Adrenal gland (tissue), 12 donors: Measurements from ENCODE around the gene LRFN5. TPM values are rescaled to one million over a fixed set of nuclear protein-coding genes. Genes with fewer than 3 reads are reported as not detected.

ENCODE experiments used
- DNase-seq, 7 donors: peaks; one replicate each; pipeline ENCODE4 v3.0.0-alpha.2; 2019 to 2020
- H3K27ac ChIP-seq, 5 donors: fragments of 200-600 bp; sonication (generic) in 4 of 5; 1 replicate in 3 of 5; 2 replicates in 2 of 5; pipeline versions ENCODE4 v1.5.1 to v1.8.0; 2016 to 2020; ENCODE audit warnings: mild to moderate bottlenecking in 1 of 5
- H3K27me3 ChIP-seq: fragments of 200-600 bp; 2 replicates; pipeline ENCODE4 v1.8.0; 2021
- H3K36me3 ChIP-seq, 2 donors: fragments of 200-600 bp; replicated peaks in 1 of 2; 1 replicate in 1 of 2; 2 replicates in 1 of 2; pipeline versions ENCODE4 v1.5.1 to v1.8.0; 2018 to 2022
- H3K4me1 ChIP-seq, 2 donors: fragments of 200-600 bp; replicated peaks in 1 of 2; 1 replicate in 1 of 2; 2 replicates in 1 of 2; pipeline versions ENCODE4 v1.5.1 to v1.8.0; 2018 to 2021
- H3K4me3 ChIP-seq, 4 donors: fragments of 200-600 bp; sonication (generic) in 3 of 4; one replicate each; pipeline ENCODE4 v1.5.1; 2016 to 2018
- H3K9me3 ChIP-seq, 3 donors: fragments of 200-600 bp; sonication (generic) in 1 of 3; replicated peaks in 1 of 3; 1 replicate in 2 of 3; 2 replicates in 1 of 3; pipeline versions ENCODE4 v1.5.1 to v1.8.0; 2016 to 2021
- POLR2A ChIP-seq, 2 donors: fragments of 450-650 bp; IDR thresholded peaks; one replicate each; pipeline ENCODE4 v1.6.1; 2017; ENCODE audit warnings: antibody characterized with exemption in 2 of 2, mild to moderate bottlenecking in 2 of 2, moderate library complexity in 1 of 2
- WGBS, 4 donors: extraction: QIAGEN DNeasy Blood & Tissue Kit in 2 of 4; methylation state at CpG; one replicate each; pipeline versions ENCODE4 v1.1.5 to v1.1.7; 2013 to 2017; 5-methylcytosine and 5-hydroxymethylcytosine counted together
- intact Hi-C, 2 donors: fragments of 100-400 bp; cut with DNase I; formaldehyde crosslinking; loops; one replicate each; pipeline versions ENCODE4 v1.14.1 to v1.15.0; 2022 to 2023
- polyA plus RNA-seq, 3 donors: library from polyadenylated mRNA; stranded (reverse); fragments of 200-250 nt in 2 of 3; fragments of 350-450 nt in 1 of 3; fragmentation: Illumina TruSeq in 1 of 3; extraction: RNeasy Lipid Tissue Mini Kit (QIAGEN cat#74804) in 1 of 3; gene quantifications; one replicate each; pipeline ENCODE4 v1.2.3, GENCODE V29; 2013 to 2014
- small RNA-seq, 2 donors: library from RNA; depleted of rRNA; stranded (forward); fragments of <200 nt; gene quantifications; one replicate each; pipeline ENCODE3, GENCODE V24; 2016
- total RNA-seq, 9 donors: library from RNA; depleted of rRNA in 4 of 9; stranded (reverse); fragments of >200 nt in 4 of 9; fragments of 120-200 nt in 1 of 9; fragmentation: NEBNext Ultra II Directional in 1 of 9; extraction: Animal tissue kit (Norgen Biotek cat#: 25700) in 1 of 9; gene quantifications; one replicate each; pipeline versions ENCODE4 v1.1.0 to v1.2.4, GENCODE V29; 2013 to 2023
- TF ChIP-seq, protein P1 (sequence below), 6 experiments: fragments of 450-650 bp in 4 of 6; fragments of 200-600 bp in 2 of 6; sonication (generic) in 1 of 6; IDR thresholded peaks; 1 replicate in 5 of 6; 2 replicates in 1 of 6; pipeline versions ENCODE4 v1.5.1 to v1.8.0; 2016 to 2021; ENCODE audit warnings: antibody characterized with exemption in 6 of 6, mild to moderate bottlenecking in 2 of 6, moderate library complexity in 1 of 6
- donor health status: healthy with polysubstance abuse.
- donor health status: Bipolar disorder and iron deficiency.
- donor health status: DM: yes; HTN: yes; CAD: no.
- donor health status: DM: no; HTN: no; CAD: no.
- donor health status: DM: no; HTN: no; CAD: no.
- donor health status: DM: yes; HTN: yes; CAD: no.

LRFN5 gene
- total and polyA plus RNA-seq, 12 donors, result 1.7 to 18.2 (median 6.3) TPM

DNA sequence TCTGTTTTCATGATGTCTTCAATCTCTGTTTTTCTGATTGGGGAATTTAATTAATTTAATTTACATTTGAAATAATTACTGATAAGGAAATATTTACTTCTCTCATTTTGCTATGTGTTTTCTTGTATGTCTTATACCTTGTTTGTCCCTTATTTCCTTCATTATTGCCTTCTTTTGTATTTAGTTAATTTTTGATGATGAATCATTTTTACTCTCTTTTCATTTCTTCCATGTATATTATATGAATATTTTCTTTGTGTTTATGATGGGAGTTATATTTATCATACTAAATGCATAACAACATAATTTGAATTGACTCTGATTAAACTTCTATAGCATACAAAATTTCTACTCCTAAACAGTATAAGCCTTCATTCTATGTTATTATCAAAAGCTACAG lies 309.6 kb downstream of the LRFN5 start:
- Histone ChIP-seq H3K36me3 (no peaks in the 10 kb centered on the region), H3K4me3 (no peak overlapping the region), H3K4me1 (no peaks in the 10 kb centered on the region), H3K27ac (no peak overlapping the region), H3K27me3 (no peaks in the 10 kb centered on the region), H3K9me3 (no peaks in the 10 kb centered on the region)
- DNase-seq, result no peak
- TF ChIP-seq, protein P1, sequence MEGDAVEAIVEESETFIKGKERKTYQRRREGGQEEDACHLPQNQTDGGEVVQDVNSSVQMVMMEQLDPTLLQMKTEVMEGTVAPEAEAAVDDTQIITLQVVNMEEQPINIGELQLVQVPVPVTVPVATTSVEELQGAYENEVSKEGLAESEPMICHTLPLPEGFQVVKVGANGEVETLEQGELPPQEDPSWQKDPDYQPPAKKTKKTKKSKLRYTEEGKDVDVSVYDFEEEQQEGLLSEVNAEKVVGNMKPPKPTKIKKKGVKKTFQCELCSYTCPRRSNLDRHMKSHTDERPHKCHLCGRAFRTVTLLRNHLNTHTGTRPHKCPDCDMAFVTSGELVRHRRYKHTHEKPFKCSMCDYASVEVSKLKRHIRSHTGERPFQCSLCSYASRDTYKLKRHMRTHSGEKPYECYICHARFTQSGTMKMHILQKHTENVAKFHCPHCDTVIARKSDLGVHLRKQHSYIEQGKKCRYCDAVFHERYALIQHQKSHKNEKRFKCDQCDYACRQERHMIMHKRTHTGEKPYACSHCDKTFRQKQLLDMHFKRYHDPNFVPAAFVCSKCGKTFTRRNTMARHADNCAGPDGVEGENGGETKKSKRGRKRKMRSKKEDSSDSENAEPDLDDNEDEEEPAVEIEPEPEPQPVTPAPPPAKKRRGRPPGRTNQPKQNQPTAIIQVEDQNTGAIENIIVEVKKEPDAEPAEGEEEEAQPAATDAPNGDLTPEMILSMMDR (IDR thresholded peaks at IDR 0.05), result no peak
- no peak for TF ChIP-seq POLR2A (IDR thresholded peaks at IDR 0.05)
- intact Hi-C loops, result no loop called here

DNA sequence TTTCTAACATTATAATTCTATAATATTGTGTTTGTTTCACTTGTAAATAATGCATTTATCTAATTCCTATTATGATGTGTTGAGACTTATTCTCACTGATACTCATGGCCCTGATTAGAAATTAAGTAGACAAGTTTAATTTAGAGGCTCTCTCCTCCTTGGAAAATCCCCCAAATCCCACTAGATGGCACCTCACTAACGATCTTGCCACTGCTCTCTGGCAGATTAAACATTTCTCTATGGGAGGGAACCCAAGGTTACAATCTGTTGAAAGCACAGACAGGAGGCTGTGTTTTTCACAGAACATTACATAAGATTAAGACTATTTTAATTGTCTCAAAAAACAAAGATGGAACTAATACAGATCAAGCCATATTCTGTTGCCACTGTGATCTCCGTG lies 318.7 kb downstream of the LRFN5 start:
- TF ChIP-seq, protein P1 (IDR thresholded peaks at IDR 0.05), result no peak
- no peak for TF ChIP-seq POLR2A (IDR thresholded peaks at IDR 0.05)
- no peak for DNase-seq
- intact Hi-C loops, result no loop called here
- H3K4me1 ChIP-seq, result no peaks in the 10 kb centered on the region
- no peak overlapping the region for H3K4me3 ChIP-seq
- no peaks in the 10 kb centered on the region for H3K36me3 ChIP-seq
- H3K27ac ChIP-seq, result no peak overlapping the region
- no peaks in the 10 kb centered on the region for H3K27me3 ChIP-seq
- H3K9me3 ChIP-seq, result no peaks in the 10 kb centered on the region
- 26 to 38% (median 32%) methylated on average over 2 of the region's 2 CpGs for WGBS, 4 donors

DNA sequence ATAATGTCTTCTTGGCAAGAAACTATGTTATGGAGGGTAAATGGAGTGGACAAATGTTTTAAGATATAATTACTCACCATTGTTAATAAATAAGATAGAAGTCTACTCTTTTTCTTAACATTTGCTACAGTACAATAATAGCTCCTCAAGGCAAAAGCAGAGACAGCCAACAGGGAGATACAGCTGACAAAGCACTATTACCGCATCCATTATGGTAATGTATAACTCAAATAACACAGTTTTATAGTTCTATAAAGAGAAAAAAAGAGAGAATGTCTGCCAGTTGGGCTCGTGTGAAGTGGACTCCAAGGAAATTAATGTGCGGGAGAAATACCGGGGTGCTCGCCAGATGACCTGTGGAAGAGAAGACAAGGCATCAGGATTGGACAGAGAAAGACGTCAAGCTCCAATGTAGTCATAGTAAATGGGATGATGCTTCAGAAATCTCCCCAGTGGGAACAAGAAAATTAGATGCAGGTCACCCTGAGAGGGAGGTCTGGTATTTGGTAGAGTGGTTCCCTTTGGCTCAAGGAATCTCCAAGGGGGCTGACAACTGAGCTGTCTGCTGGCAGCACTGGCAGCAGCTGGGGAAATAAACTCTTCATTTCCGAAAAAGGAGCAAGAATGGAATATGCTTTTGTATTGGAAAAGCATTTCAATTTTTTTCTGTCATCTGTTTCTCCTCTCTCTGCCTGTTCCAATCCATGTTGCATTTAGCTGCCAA lies 343.9 kb downstream of the LRFN5 start:
- no peak for DNase-seq
- Histone ChIP-seq H3K27me3 (no peaks in the 10 kb centered on the region), H3K9me3 (no peaks in the 10 kb centered on the region), H3K4me1 (no peaks in the 10 kb centered on the region), H3K4me3 (no peak overlapping the region), H3K27ac (no peak overlapping the region), H3K36me3 (no peaks in the 10 kb centered on the region)
- WGBS, 4 donors, result 77 to 86% (median 77%) methylated on average over 7 of the region's 7 CpGs
- intact Hi-C loops, result no loop called here
- TF ChIP-seq POLR2A (IDR thresholded peaks at IDR 0.05), result no peak
- TF ChIP-seq, protein P1 (IDR thresholded peaks at IDR 0.05), result no peak

Small RNAs within 50 kb of the gene (small RNA-seq; reads per million reads assigned to genes)
- gene RF00322, result 0 reads per million in 2 donors
